ENCODE results near the gene KIF5B. TPM values are rescaled to one million over a fixed set of nuclear protein-coding genes. Genes with fewer than 3 reads are reported as not detected.
A peak's percentile ranks its signal among the peaks of the same experiment; 100 is the strongest.

The KIF5B gene
- total RNA-seq, 1 experiment from 2014 or later = 70.5 TPM

DNA sequence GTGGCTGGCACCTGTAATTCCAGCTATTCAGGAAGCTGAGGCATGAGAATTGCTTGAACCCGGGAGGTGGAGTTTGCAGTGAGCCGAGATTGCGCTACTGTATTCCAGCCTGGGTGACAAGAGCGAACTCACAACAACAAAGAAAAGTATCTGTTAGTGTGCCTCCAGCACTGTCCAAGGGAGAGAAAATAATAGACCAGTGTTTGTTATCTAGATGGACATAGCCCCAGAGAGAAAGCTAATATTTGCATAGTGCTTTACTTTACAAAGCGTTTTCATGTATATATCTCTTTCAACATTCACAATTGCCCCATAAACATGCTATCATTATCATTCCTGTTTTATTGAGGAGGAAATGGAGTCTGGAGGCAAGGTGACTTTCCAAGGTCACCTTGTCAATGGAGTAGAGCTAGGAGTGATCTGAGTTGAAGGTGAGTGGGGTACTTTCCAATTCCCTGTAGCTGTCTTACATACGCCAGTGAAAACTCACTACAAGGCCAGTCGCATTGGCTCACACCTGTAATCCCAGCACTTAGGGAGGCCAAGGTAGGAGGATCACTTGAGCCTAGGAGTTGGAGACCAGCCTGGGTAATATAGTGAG is 49.7 kb upstream of the KIF5B start:
- Histone ChIP-seq H3K23me2 (ENCODE audit: insufficient read length, low read depth, low read length, poor library complexity, severe bottlenecking) (no peaks in the 10 kb centered on the region), H2AFZ (ENCODE audit: low read length) (no peak overlapping the region), H3K23ac (ENCODE audit: insufficient read length, low read depth, low read length) (no peak overlapping the region), H3T11ph (ENCODE audit: low read length) (no peak overlapping the region), H3K79me1 (ENCODE audit: insufficient read depth, low read depth, low read length, poor library complexity, severe bottlenecking) (no peaks in the 10 kb centered on the region), H2AK5ac (ENCODE audit: insufficient read length, low read length) (no peak overlapping the region), H4K91ac (ENCODE audit: insufficient read length, low read depth, low read length) (no peak overlapping the region), H3K4ac (ENCODE audit: low read depth, low read length) (no peak overlapping the region), H2BK20ac (ENCODE audit: low read depth, low read length, poor library complexity, severe bottlenecking) (no peak overlapping the region), H4K5ac (ENCODE audit: insufficient read length, low read depth, low read length) (no peak overlapping the region), H3K27ac (ENCODE audit: insufficient read length, low read depth, low read length) (no peak overlapping the region), H3K4me2 (ENCODE audit: insufficient read depth, insufficient read length, low read length) (no peak overlapping the region), H4K8ac (replicated peaks; ENCODE audit: insufficient read length, low read depth, low read length) (no peak overlapping the region), H2BK5ac (ENCODE audit: insufficient read length, low read length) (no peak overlapping the region), H3K18ac (ENCODE audit: insufficient read length, low read depth, low read length) (no peak overlapping the region), H3K4me1 (ENCODE audit: insufficient read depth, low read length) (no peaks in the 10 kb centered on the region), H3K27me3 (ENCODE audit: insufficient read depth, low read length) (no peaks in the 10 kb centered on the region), H3K14ac (ENCODE audit: insufficient read depth, low read length) (no peak overlapping the region), H4K20me1 (ENCODE audit: control insufficient read depth, insufficient read depth, insufficient read length) (no peaks in the 10 kb centered on the region), H2BK15ac (ENCODE audit: low read depth, low read length) (no peak overlapping the region), H2BK120ac (ENCODE audit: low read depth, low read length, poor library complexity, severe bottlenecking) (no peak overlapping the region), H3K79me2 (ENCODE audit: insufficient read depth, low read length) (no peaks in the 10 kb centered on the region), H3K56ac (ENCODE audit: insufficient read length, low read depth, low read length) (no peak overlapping the region), H3K9ac (ENCODE audit: extremely low read depth, insufficient read length, low read length) (no peak overlapping the region), H2BK12ac (ENCODE audit: insufficient read length, low read depth, low read length) (no peak overlapping the region), H3K9me3 (ENCODE audit: control insufficient read depth, low read depth, low read length) (no peaks in the 10 kb centered on the region)
- no peak for DNase-seq
- WGBS (ENCODE audit: extremely low coverage, insufficient read length, low lambda C conversion rate) = no CpG with 5 or more reads among the region's 7 CpGs
- Mint-ChIP-seq H3K4me1 (peaks cover 3 to 6% of the 10 kb centered on the region in 2 experiments; a peak in 2 of 4 replicates), H3K36me3 (ENCODE audit: insufficient read depth in 1 of 3, low read depth in 3 of 3) (peaks cover 0 to 2% (median 0%) of the 10 kb centered on the region in 3 experiments; a peak in 2 of 7 replicates), H3K27ac (peak overlapping the region in 1 of 3 experiments; percentile 41; a peak in 1 of 7 replicates), H3K27me3 (ENCODE audit: low read depth) (peaks cover 4% of the 10 kb centered on the region; the same call in 1 of the 2 replicates), H3K4me3 (no peak overlapping the region), H3K9me3 (peaks cover 5 to 6% of the 10 kb centered on the region in 2 experiments; a peak in 4 of 5 replicates)
- TF ChIP-seq, protein P1, sequence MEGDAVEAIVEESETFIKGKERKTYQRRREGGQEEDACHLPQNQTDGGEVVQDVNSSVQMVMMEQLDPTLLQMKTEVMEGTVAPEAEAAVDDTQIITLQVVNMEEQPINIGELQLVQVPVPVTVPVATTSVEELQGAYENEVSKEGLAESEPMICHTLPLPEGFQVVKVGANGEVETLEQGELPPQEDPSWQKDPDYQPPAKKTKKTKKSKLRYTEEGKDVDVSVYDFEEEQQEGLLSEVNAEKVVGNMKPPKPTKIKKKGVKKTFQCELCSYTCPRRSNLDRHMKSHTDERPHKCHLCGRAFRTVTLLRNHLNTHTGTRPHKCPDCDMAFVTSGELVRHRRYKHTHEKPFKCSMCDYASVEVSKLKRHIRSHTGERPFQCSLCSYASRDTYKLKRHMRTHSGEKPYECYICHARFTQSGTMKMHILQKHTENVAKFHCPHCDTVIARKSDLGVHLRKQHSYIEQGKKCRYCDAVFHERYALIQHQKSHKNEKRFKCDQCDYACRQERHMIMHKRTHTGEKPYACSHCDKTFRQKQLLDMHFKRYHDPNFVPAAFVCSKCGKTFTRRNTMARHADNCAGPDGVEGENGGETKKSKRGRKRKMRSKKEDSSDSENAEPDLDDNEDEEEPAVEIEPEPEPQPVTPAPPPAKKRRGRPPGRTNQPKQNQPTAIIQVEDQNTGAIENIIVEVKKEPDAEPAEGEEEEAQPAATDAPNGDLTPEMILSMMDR (conservative IDR thresholded peaks at IDR 0.05) = no peak

All from H9 (cell line).